GM19035 (cell line): ENCODE data around the gene EHMT1.
"Not testable (repeated sequence)": the region's sequence is repeated elsewhere in the genome, so short reads cannot be mapped to it uniquely, and the experiment has no call there.

Experiments
- ATAC-seq: cut with Tn5 transposase; IDR thresholded peaks from one replicate; pipeline ENCODE4 v1.9.1; 2021; ENCODE audit not compliant: unreplicated experiment

Gene EHMT1

DNA sequence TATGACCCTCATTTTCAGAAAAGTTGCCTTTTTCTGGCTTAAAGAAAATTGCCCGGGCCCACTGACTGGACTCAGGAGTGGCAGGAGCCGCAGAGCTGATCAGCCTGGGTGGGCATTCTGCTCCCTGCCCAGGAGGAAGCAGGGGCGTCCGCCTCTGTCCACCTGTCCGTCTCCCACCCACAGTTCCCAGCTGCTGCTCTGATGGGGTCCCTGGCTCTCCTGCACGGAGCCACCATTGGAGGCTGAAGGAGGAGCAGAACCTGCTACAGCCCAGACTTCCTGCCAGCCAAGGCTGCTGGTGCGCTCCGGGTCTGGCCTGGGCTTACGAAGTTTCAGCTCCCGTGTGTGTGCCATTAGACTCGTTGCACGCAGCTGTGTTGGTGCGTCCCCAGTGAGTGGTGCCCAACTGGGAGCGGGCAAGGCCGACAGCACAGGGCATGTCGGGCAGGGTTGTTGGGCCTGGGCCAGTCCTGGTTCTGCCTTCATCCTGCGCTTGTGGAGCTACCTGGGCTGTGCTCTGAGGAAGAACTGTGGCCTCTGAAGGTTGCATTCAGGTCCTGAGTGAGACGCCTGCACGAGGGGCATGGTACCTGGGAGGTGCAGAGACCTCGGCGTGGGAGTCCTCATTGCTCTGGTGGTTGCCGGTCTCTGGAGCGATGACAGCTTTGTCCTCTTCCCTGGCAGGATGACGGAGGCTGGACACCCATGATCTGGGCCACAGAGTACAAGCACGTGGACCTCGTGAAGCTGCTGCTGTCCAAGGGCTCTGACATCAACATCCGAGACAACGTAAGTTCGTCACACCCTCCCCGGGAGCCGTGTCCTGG is 181.6 kb downstream of the EHMT1 start:
- no peak for ATAC-seq

DNA sequence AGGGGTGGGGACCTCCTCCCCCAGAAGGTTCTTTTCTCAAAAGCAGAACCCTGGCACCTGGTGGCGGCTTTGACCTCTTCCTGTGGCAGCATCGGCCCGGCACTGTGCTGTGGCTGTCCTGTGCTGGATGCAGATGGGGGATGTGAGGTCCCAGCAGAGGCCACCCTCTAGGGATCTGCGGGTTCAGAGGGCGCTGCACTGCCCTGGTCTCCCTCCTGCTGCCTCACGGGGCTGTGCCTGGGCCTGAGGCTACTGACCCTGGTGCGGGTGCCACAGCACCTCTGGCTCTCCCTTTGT is 182.2 kb downstream of the EHMT1 start:
- no peak for ATAC-seq

DNA sequence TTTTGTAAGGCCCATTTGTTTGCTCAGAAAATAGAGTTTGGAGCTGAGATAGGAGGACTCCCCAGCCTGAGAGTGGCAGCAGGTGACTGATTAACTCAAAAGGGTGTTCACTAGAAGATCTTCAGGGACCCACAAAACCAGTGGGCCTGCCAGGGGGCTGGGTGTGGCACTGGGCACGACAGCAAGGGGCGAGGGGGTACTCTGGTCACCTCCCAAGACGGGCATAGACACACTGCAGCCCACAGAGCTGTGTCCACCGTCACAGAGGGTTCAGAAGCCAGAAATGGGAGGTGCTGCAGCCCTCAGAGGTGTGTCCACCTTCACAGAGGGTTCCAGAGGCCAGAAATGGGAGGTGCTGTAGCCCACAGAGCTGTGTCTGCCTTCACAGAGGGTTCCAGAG is 183.2 kb downstream of the EHMT1 start:
- ATAC-seq = no peak

DNA sequence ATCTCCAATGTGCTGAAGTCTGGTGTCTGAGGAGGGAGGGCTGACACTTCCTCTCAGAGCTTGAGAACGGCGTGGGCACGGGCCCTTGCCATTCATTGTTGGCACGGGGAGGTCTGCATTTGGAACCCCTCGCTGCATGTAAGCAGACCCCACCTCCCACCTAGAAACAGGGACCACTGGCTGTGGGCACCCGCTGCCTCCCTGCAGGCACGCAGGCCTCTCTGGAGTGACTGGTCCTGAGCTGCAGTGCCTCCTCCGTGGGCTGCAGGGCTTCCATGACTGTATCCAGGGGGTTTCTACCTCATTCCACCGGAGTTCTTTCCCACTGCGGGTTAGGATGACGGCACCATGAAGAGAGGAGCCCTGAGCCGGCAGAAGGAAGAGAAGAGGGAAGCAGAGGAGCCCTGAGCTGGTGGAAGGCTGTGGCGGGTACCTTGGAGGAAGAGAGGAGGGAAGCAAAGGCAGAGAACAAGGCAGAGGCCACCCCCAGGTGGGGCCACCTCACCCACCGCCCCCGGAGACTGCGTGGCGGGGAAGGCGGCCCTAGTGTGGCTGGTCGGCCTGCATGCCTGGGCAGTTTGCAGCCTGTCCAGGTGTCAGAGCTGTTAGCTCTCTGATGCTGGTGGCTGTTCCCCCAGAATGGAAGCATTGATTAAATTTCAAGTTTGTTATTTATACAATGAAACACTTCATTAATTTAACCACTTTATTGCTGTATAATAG is 183.9 kb downstream of the EHMT1 start:
- ATAC-seq = no peak

DNA sequence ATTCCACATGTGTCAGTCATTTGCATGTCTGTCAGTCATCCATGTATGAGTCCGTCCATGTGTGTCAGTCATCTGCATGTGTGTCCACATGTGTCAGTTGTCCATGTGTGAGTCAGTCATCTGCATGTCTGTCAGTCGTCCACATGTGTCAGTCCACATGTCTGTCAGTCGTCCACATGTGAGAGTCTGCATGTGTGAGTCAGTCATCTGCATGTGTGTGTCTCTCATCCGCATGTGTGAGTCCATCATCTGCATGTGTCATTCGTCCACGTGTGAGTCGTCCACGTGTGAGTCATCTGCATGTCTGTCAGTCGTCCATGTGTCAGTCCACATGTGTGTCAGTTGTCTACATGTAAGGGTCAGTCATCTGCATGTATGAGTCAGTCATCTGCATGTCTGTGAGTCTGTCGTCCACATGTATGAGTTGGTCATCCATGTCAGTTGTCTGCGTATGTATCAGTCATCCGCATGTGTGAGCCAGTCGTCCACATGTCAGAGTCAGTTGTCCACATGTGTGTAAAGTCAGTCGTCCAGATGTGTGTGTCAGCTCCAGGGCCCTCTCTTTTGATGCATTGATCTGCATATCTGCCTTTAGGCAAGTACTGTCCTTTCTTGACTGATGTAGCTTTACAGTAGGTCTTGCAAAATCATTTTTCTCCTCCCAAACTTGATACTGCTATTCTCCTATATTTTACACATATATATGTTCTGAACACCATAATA is 186.3 kb downstream of the EHMT1 start:
- ATAC-seq = no peak

DNA sequence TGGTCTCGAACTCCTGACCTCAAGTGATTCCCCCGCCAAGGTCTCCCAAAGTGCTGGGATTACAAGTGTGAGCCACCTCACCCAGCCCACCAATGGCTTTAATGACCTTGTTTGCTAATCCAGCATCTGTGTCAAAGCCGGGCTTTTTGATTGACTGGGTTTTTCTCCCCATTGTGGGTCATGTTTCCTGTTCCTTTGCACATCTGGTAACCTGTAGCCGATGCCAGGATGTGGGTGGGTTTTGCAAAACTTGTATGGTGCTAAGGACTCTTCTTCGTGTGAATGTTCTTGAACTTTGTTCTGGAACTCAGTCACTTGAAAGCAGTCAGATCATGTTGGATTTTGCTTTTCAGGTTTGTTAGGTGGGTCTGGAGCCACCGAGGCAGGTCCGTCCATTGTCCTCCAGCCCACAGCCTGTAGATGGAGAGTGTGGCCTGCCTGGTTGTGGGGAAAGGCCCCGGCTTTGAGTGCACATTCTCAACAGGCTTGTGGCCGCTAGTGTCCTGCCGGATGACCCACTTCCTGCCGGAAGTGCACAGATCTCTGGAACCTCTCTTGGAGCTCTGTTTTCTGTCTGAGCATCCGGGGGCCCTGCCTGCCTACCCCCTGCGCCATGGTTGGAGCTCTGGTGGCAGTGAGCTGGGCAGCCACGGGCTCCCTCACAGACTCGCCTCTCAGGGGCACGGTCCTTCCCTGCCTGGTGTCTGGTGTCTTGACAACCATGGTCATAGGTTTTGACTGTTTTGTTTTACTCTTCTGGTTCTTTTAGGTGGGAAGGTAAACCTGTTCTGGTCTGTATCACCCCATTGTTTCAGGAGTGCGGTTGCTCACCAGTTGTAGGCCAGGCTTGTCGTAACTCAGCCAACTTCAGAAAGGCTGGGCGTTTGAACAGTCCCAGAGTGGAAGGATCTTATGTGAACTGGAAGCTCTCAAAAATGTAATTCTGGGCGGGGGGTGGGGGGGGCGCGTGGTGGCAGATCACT is 189.2 kb downstream of the EHMT1 start:
- ATAC-seq = no peak

DNA sequence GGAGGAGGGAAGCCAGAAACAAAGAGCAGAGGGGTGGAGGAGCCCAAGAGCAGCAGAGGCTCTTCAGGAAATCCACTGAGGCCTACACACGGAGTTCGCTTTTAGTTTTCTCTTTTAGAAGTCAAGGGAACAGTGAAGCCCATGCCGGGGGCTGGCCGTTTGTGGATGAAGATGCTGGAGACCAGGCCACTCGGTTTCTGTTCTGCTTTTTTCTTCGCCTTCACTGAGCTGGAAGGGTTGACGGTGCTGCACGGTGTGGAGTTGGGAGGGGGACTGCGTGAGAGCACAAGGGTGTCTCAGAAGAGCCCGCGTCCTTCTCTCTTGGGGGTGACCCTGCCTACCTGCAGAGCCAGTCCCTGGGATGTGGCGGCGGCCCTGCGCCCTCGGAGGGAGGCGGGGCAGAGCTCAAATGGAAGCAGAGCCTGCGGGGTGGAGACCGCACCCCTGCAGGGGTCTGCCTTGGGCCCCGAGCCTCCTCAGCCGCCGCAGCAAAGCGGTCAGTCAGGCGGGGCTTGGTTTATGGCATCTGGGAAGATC is 190.3 kb downstream of the EHMT1 start:
- no peak for ATAC-seq

DNA sequence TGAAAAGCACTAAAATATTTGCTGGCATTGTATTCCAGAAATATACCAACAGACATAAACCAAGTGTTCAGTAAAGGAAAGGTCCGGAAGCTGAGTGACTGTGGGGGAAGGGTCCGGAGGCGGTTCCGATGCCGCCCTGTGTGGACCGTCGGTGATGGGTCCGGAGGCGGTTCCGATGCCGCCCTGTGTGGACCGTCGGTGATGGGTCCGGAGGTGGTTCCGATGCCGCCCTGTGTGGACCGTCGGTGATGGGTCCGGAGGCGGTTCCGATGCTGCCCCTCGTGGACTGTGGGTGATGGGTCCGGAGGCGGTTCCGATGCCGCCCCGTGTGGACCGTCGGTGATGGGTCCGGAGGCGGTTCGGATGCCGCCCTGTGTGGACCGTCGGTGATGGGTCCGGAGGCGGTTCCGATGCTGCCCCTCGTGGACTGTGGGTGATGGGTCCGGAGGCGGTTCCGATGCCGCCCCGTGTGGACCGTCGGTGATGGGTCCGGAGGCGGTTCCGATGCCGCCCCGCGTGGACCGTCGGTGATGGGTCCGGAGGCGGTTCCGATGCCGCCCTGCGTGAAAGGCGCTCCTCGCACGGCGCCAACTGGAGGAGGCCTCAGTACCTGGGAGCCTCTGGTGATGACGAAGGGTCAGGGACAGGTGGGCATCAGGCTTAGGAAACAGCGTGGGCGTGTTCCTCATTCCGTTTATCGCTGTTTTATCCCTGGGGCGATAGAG is 191.1 kb downstream of the EHMT1 start:
- ATAC-seq = not testable (repeated sequence)

DNA sequence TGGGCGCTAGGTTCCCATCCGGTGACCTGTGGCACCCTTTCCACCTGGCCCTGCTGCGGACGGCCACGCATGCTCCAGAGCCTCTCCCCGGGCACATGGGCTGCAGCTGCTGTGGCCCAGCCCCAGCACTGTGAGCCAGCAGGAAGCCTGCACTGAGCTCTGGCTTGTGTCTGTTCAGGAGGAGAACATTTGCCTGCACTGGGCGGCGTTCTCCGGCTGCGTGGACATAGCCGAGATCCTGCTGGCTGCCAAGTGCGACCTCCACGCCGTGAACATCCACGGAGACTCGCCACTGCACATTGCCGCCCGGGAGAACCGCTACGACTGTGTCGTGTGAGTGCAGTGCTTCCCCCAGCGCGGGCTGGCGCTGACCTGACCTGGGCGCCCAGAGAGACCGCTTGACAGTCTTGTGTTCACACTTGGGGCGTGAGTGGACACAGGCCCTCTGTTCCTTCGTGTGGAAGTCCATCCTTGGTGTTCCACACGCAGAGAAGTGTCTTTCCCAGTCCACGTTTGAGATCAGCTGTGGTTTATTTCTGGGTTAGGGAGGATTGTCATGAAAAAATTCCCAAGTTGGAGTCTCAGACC is 192.6 kb downstream of the EHMT1 start:
- ATAC-seq = no peak

DNA sequence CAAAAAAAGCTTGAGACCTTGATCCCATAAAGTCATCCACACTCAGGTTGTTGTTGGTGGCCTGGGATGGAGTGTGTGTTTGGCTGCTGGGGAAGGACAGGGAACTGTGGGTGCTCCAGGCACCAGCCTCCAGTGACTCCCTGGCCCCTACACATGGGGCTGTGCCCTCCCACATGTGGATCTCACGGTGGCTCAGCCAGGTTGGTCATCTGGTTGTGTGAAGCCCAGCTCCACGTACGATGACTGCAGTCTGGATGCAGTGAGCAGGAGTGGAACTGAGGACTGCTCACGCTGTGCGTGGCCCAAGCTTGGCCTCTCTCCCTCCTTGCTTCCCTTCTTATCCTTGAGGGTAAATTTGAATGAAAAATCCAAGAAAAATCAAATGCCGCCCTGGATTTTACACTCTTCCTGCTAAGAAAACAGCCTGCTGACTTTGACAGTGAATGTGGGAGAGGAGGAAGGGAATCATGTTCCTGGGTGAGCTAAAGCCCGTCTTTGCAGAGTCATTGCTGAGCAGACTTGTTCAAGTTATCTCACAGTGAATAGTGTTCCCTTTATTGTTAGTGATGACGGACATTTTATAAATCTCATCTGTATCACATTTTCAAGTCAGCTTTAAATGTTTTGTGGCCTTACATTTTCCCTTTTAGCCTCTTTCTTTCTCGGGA is 193.7 kb downstream of the EHMT1 start:
- ATAC-seq = no peak

DNA sequence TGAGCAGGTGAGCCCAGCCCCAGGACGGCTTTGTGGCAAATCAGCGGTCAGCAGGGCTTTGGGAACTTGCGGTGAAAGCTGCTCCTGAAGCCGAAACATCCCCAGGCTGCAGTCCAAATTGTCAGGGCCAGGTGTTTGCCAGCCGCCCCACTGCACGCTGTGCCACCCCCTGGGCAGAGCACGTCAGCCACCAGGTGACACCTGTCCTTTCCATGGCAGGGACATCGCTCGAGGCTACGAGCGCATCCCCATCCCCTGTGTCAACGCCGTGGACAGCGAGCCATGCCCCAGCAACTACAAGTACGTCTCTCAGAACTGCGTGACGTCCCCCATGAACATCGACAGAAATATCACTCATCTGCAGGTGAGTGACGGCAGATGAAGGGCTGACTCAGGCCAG is 194.4 kb downstream of the EHMT1 start:
- no peak for ATAC-seq

DNA sequence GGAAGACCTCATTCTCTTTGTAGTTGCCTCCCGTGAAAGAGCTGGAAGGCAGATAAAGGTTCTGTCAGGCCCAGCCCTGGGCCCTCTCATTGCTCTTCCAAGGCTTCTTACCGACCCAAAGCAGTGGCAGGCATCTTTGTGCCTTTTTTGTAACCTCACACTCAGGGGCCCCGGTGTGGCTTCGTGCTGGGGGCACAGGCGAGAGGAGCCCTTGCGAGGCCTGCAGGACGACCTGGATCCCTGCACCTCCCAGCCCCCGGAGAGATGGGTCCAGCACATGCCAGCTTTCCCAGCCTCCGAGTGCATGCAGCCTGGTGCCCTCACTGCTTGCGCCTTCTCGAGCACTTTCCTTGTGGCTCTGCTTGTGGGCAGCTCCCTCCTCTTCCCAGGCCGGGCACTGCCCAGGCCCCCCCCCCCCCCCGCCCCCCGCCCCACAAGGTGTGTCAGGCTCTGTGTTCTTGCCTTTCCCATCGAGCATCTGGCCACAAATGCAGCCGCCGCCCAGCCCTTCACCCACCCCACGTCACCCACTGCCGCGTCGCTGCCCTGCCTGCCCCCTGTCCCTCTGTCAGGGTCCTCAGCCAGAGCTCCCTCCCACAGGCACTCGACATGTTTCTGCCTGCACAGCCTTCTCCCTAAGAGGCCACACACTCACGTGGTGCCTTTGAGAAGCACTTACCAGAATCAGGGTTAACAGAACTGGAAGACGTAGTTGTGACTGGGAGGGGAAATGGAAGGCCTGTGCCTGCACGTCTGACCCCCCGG is 195.0 kb downstream of the EHMT1 start:
- no peak for ATAC-seq

DNA sequence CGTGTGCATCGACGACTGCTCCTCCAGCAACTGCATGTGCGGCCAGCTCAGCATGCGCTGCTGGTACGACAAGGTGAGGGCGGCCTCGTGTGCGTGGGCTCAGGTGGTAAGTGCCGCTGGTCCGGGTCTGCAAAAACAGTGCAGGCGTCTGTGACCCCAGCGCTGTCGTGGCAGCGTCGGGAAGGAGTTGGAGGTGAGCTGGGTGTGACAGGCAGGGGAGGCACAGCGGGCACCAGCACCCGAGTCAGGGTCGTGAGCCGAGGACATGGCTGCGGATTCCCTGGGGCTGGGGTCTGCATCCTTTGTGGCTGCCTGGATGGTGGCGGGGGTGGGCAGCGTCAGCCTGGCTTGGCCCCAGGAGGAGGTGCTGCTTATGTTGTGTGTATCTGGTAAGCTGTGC is 195.6 kb downstream of the EHMT1 start:
- ATAC-seq = no peak

DNA sequence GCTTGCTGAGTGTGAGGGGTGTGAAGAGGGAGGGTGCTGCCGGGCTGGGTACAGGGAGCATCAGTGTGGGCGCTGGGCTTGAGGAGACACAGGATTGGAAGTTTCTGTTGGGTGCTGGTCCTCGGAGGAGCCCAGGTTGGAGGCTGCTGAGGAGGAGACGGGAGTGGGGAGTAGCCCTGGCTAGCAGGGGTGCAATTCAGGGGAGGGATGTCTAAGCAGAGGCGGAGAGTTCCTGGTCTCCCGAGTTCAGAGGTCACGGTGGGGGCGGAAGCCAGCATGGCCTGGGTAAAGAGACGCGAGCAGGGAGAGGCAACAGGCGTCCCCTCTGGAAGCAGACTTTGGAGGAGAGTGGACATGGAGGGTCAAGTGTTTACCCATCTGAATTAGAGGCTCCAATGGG is 196.0 kb downstream of the EHMT1 start:
- no peak for ATAC-seq

DNA sequence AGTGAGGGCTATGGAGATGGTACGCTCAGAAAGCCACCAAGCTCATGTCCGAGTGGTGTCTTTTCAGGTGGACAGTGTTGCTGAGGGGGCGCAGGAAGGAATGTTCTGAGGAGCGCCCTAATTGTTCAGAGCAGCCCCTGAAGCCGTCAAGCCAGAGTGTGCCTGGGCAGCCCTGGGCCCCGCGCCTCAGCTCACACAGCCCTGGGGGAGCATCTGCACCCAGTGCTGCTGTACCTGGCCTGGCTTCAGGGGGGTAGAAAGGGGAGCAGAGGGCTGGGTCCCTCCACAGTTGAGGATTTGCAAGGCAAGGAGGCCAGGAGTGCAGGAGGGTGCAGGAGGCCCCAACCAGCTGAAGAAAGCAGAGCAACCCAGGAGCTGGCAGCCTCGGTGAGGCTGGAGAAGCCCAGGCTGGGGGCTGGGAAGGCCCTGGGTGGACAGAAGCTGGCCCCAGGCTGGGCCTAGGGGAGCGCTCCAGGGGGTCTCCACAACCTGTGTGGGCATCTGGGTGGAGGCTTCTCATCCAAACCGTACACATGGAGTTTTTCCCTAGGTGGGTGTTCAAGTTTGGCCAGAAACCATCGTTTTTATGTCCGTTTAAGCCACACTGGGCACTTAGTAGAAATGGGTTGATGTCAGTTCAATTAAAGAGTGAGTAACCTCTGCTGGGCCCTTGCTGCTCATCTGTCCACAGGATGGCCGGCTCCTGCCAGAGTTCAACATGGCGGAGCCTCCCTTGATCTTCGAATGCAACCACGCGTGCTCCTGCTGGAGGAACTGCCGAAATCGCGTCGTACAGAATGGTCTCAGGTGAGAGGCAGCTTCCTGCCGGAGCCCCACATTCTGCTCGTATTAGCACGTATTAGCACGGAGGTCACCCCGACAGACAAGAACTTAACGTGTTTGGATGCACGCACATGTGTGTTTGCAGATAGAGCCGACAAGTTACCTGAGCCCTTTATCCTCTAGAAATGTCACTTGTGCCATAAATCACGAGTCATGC is 196.8 kb downstream of the EHMT1 start:
- no peak for ATAC-seq

DNA sequence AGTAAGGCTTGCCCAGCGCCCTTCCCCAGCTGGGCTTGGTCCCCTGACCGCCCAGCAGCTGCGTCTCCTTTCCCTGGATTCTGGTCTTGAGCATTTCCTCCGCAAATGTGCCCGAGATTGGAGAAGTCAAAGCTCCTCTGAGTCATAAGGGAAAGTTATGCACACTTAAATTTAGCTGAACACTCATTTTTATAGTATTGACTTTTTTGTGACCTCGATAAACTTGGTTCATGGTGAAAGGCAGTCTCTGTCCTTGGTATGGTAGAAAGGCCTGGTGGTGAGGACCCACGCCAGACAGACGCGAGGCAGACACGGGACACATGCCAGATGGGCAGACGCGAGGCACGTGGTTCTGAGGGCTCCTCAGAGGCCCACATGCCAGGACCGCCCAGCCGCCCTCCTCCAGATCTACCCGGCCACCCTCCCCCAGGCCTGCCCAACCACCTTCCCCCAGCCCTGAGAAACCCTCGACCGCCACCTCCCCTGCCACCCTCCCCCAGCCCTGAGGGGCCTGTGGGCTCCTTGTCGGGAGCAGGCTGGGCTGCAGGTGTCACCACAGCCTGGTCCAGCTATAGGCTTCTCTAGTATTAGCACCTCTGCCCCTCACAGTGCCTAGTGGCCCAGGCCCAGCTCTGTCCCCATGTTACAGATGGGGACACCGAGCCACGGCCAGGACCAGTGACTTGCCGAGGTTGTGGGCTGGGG is 197.9 kb downstream of the EHMT1 start:
- ATAC-seq = no peak
